Neural progenitor cell (in vitro differentiated cells): ENCODE measurements around the gene CBFA2T3. TPM values are rescaled to one million over a fixed set of nuclear protein-coding genes. Genes with fewer than 3 reads are reported as not detected.

ENCODE experiments used
- DNase-seq: peaks from one replicate; pipeline ENCODE4 v3.0.0-alpha.2; 2016; ENCODE audit warnings: low spot score
- H2AFZ ChIP-seq: fragments of 200-600 bp; sonication (generic); replicated peaks from 2 replicates; pipeline ENCODE4 v1.6.1; 2016; ENCODE audit warnings: antibody characterized with exemption
- H3F3A ChIP-seq: fragments of 200-600 bp; sonication (generic); 2 replicates; pipeline ENCODE4 v1.6.1; 2016; ENCODE audit warnings: antibody characterized with exemption, low read depth
- H3K27ac ChIP-seq: fragments of 200-600 bp; sonication (generic); 2 replicates; pipeline ENCODE4 v1.5.1; 2016; ENCODE audit warnings: mild to moderate bottlenecking
- H3K27me3 ChIP-seq: fragments of 200-600 bp; sonication (generic); 2 replicates; pipeline ENCODE4 v1.6.1; 2016; ENCODE audit warnings: mild to moderate bottlenecking, moderate library complexity
- H3K36me3 ChIP-seq: fragments of 200-600 bp; sonication (generic); 2 replicates; pipeline ENCODE4 v1.5.1; 2016
- H3K4me1 ChIP-seq: fragments of 200-600 bp; sonication (generic); 2 replicates; pipeline ENCODE4 v1.6.1; 2016; ENCODE audit warnings: mixed run types
- H3K4me2 ChIP-seq: fragments of 200-600 bp; sonication (generic); 2 replicates; pipeline ENCODE4 v1.6.1; 2016
- H3K4me3 ChIP-seq: fragments of 200-600 bp; sonication (generic); 2 replicates; pipeline ENCODE4 v1.5.1; 2016
- H3K79me2 ChIP-seq: fragments of 200-600 bp; sonication (generic); 2 replicates; pipeline ENCODE4 v1.6.1; 2016; ENCODE audit warnings: low read depth
- H3K9ac ChIP-seq: fragments of 200-600 bp; sonication (generic); 2 replicates; pipeline ENCODE4 v1.6.1; 2016
- H3K9me3 ChIP-seq: fragments of 200-600 bp; sonication (generic); 2 replicates; pipeline ENCODE4 v1.5.1; 2016; ENCODE audit warnings: low read depth
- H4K20me1 ChIP-seq: fragments of 200-600 bp; sonication (generic); 2 replicates; pipeline ENCODE4 v1.6.1; 2016; ENCODE audit warnings: low read depth
- H3K27ac Mint-ChIP-seq: 3 replicates; pipeline ENCODE4 v1.8.0; 2021; ENCODE audit warnings: mixed read lengths
- H3K27me3 Mint-ChIP-seq: 2 replicates; pipeline ENCODE4 v1.8.0; 2022; ENCODE audit warnings: low read depth, mild to moderate bottlenecking, inconsistent platforms, moderate library complexity, mixed read lengths; ENCODE audit not compliant: insufficient read depth
- H3K36me3 Mint-ChIP-seq: 3 replicates; pipeline ENCODE4 v1.8.0; 2021; ENCODE audit warnings: mixed read lengths
- H3K4me1 Mint-ChIP-seq: 3 replicates; pipeline ENCODE4 v1.8.0; 2021; ENCODE audit warnings: mixed read lengths
- H3K4me3 Mint-ChIP-seq: 3 replicates; pipeline ENCODE4 v1.8.0; 2021; ENCODE audit warnings: mild to moderate bottlenecking, moderate library complexity, mixed read lengths
- H3K9me3 Mint-ChIP-seq: 3 replicates; pipeline ENCODE4 v1.8.0; 2020; ENCODE audit warnings: mixed read lengths
- EZH2 ChIP-seq: fragments of 200-600 bp; sonication (generic); IDR thresholded peaks from 2 replicates; pipeline ENCODE4 v1.6.1; 2017; ENCODE audit warnings: antibody characterized with exemption, mild to moderate bottlenecking, moderate library complexity
- EZH2phosphoT487 ChIP-seq: fragments of 200-600 bp; sonication (generic); IDR thresholded peaks from 2 replicates; pipeline ENCODE4 v1.6.1; 2017; ENCODE audit warnings: antibody characterized with exemption
- total RNA-seq: library from RNA; depleted of rRNA; stranded (reverse); fragments of >200 nt; gene quantifications from 2 replicates; pipeline ENCODE4 v1.2.3, GENCODE V29; 2015; ENCODE audit warnings: low replicate concordance
- TF ChIP-seq, protein P1 (sequence below): fragments of 200-600 bp; sonication (generic); IDR thresholded peaks from 2 replicates; pipeline ENCODE4 v1.5.1; 2017; ENCODE audit warnings: antibody characterized with exemption, mild to moderate bottlenecking

Gene CBFA2T3
- total RNA-seq, 1 donor from 2014 or later = 0.22 TPM

DNA sequence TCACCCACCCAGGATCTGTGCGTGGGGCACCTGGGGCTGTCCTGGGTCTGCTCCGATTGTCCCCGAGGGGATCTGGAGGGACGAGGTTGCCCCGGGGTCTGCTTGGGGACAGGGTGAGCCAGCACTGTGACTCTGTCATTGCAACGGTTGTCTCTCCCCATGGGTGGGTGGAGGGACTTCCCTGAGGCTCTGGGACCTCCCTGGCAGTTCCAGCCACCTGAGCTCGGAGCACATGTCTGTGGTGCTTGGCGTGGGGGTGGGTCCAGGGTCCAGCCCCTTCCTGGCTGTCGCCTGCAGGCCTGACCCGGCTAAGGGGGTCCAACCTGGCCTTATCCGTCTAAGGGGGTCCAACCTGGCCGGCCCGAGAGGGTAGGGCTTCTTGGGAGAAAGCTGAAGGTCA, 8.5 kb upstream of the CBFA2T3 start:
- no peak for DNase-seq
- Histone ChIP-seq H2AFZ (no peak overlapping the region), H3K79me2 (no peaks in the 10 kb centered on the region), H3K9me3 (no peaks in the 10 kb centered on the region), H3K4me2 (no peak overlapping the region), H3K27ac (no peak overlapping the region), H3F3A (peaks cover 5% of the 10 kb centered on the region), H3K27me3 (no peaks in the 10 kb centered on the region), H3K4me3 (no peak overlapping the region), H3K4me1 (no peaks in the 10 kb centered on the region), H3K9ac (no peak overlapping the region), H4K20me1 (no peaks in the 10 kb centered on the region), H3K36me3 (no peaks in the 10 kb centered on the region)
- H3K9me3 Mint-ChIP-seq = no peaks in the 10 kb centered on the region
- H3K27me3 Mint-ChIP-seq = peaks cover 2% of the 10 kb centered on the region
- TF ChIP-seq EZH2 (no peak), EZH2phosphoT487 (no peak)
- TF ChIP-seq, protein P1, sequence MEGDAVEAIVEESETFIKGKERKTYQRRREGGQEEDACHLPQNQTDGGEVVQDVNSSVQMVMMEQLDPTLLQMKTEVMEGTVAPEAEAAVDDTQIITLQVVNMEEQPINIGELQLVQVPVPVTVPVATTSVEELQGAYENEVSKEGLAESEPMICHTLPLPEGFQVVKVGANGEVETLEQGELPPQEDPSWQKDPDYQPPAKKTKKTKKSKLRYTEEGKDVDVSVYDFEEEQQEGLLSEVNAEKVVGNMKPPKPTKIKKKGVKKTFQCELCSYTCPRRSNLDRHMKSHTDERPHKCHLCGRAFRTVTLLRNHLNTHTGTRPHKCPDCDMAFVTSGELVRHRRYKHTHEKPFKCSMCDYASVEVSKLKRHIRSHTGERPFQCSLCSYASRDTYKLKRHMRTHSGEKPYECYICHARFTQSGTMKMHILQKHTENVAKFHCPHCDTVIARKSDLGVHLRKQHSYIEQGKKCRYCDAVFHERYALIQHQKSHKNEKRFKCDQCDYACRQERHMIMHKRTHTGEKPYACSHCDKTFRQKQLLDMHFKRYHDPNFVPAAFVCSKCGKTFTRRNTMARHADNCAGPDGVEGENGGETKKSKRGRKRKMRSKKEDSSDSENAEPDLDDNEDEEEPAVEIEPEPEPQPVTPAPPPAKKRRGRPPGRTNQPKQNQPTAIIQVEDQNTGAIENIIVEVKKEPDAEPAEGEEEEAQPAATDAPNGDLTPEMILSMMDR = no peak
- peaks cover 4% of the 10 kb centered on the region for H3K4me1 Mint-ChIP-seq
- no peak overlapping the region for H3K27ac Mint-ChIP-seq
- H3K4me3 Mint-ChIP-seq = no peak overlapping the region
- H3K36me3 Mint-ChIP-seq = no peaks in the 10 kb centered on the region

DNA sequence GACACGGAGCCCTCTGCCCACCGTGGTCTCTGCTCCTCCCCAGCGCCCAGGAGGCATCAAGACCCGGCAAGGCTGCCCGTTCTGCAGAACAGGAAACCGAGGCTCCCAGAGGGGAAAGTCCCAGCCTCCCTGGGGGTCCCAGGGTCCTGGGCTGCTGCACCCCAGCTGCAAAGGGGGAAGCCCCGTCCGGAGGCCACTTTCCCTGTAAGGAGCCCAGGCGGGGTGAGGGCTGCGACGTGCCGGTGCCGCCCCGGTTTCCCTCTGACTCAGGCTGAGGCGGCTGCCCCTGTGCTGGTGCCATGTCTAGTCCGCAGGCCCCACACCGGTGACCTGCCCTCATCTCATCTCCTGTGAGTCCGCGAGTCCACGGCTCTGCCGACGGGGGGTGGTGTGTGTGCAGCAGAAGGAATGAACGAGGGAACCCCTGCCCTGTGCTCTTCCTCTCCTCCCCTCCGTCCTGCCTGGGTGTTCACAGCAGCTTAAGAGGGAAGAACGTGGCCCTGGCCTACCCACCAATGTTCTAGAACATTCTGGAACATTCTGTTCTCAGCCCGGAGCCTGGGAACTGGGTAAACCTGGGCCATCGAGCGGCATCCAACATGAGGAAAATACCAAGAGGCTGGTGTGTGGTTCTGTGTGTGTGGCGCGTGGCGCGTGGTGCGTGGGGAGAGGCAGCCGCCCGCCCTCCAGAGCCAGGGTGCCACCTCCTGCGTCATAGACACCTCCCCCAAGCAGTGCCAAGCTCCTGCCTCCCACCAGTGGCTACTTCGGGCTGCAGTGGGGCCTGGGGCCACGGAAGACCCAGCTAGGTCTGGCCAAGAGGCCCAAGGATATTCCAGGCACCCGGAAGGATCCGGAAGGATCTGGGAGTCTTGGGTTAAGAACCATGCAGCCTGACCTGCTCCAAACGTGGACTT, 7.0 kb upstream of the CBFA2T3 start:
- peak overlapping the region; percentile 53 for H3K27ac Mint-ChIP-seq
- no peak overlapping the region for H3K4me2 ChIP-seq
- no peaks in the 10 kb centered on the region for H3K9me3 ChIP-seq
- H3K9ac ChIP-seq = no peak overlapping the region
- DNase-seq = no peak
- no peaks in the 10 kb centered on the region for H3K36me3 ChIP-seq
- H4K20me1 ChIP-seq = no peaks in the 10 kb centered on the region
- peaks cover 4% of the 10 kb centered on the region for H3K4me1 Mint-ChIP-seq
- H3K36me3 Mint-ChIP-seq = no peaks in the 10 kb centered on the region
- H3K4me3 ChIP-seq = no peak overlapping the region
- TF ChIP-seq EZH2phosphoT487 (no peak), EZH2 (no peak)
- TF ChIP-seq, protein P1 = no peak
- no peak overlapping the region for H2AFZ ChIP-seq
- H3K27me3 ChIP-seq = no peaks in the 10 kb centered on the region
- no peak overlapping the region for H3K4me3 Mint-ChIP-seq
- H3K27me3 Mint-ChIP-seq = peaks cover 4% of the 10 kb centered on the region
- H3K27ac ChIP-seq = no peak overlapping the region
- H3F3A ChIP-seq = peaks cover 5% of the 10 kb centered on the region
- H3K9me3 Mint-ChIP-seq = no peaks in the 10 kb centered on the region
- H3K79me2 ChIP-seq = no peaks in the 10 kb centered on the region
- no peaks in the 10 kb centered on the region for H3K4me1 ChIP-seq

- H3K9ac ChIP-seq = no peak overlapping the region
- H3K79me2 ChIP-seq = no peaks in the 10 kb centered on the region
- no peak overlapping the region for H3K4me3 Mint-ChIP-seq
- no peak overlapping the region for H3K4me3 ChIP-seq
- H3K4me1 ChIP-seq = no peaks in the 10 kb centered on the region
- H3K36me3 ChIP-seq = no peaks in the 10 kb centered on the region
- no peaks in the 10 kb centered on the region for H3K9me3 ChIP-seq
- no peaks in the 10 kb centered on the region for H3K27me3 ChIP-seq
- no peaks in the 10 kb centered on the region for H3K9me3 Mint-ChIP-seq
- no peaks in the 10 kb centered on the region for H3K36me3 Mint-ChIP-seq
- H3K4me1 Mint-ChIP-seq = peaks cover 4% of the 10 kb centered on the region
- no peak overlapping the region for H2AFZ ChIP-seq
- DNase-seq = no peak
- TF ChIP-seq EZH2 (no peak), EZH2phosphoT487 (no peak)
- TF ChIP-seq, protein P1 = no peak
- no peak overlapping the region for H3K27ac Mint-ChIP-seq
- H3K27ac ChIP-seq = no peak overlapping the region
- no peaks in the 10 kb centered on the region for H4K20me1 ChIP-seq
- H3K4me2 ChIP-seq = no peak overlapping the region
- peaks cover 5% of the 10 kb centered on the region for H3F3A ChIP-seq
- peaks cover 2% of the 10 kb centered on the region for H3K27me3 Mint-ChIP-seq
Observed at GRCh38 chr16:88983165-88983564, 6.2 kb upstream of the CBFA2T3 start.
